Renal cortex interstitium (tissue), 11 donors: Measurements from ENCODE around the gene DPYD. TPM values are rescaled to one million over a fixed set of nuclear protein-coding genes. Genes with fewer than 3 reads are reported as not detected.

Experiments used
- DNase-seq, 11 donors: peaks; one replicate each; pipeline ENCODE4 v3.0.0-alpha.2; 2013; ENCODE audit warnings: low read depth in 9 of 11, low spot score in 4 of 11; ENCODE audit errors: extremely low read depth in 1 of 11
- polyA plus RNA-seq, 3 donors: library from polyadenylated mRNA; unstranded; fragments of 120-200 nt; gene quantifications; one replicate each; pipeline ENCODE4 v1.2.1, GENCODE V29; 2013; ENCODE audit not compliant: insufficient read length in 3 of 3

Gene DPYD
- polyA plus RNA-seq, 3 donors: 11.6 to 13.0 (median 13.0) TPM

DNA sequence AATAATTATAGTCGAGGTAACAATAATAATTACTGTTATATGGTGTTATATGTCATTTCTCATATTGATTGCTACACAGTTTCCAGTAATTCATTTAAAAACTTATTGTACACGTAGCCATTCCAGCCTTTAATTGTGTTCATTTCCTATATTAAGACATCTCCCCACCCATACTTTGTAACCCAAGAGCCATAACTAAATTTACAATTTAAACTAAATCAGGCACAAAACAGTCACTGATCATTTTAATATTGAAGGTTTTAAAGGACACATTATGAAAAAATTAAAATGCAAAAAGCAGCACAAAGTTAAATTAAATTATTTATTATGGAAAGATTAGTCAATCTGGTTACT is 487.0 kb downstream of the DPYD start:
- no peak for DNase-seq

DNA sequence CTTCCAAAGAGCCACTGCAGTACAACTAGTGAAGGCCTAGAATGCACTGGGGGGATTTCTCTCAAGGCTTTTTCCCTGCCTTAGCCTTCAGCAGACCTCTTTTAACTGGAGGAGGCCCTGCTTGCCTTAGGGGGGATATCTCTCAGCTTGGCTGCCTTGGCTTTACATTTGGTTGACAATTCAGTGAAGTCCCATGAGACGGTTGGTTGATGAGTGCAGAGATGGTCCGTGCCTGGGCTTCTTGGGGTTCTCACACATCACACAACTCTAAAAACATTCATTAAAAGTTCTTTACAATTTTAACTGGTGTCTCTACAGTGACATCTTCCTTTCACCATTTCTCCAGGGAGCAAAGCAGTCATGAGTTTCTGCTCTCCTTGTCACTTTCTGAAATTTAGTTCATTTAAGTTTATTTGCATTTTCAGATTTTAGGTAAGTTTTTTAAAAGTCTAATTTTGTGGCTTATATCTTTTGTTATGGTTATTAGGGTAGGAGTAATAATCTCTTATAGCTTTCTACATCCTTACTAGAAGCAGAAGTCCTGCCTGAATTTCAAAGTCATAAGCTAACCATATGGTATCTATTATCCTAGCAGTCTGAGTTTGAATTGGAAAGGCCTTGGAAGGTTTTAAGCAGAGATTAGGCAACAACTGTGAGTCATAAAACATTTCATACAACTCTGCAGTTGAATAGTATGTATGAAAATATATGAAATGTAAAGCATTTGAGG is 487.6 kb downstream of the DPYD start:
- no peak for DNase-seq

DNA sequence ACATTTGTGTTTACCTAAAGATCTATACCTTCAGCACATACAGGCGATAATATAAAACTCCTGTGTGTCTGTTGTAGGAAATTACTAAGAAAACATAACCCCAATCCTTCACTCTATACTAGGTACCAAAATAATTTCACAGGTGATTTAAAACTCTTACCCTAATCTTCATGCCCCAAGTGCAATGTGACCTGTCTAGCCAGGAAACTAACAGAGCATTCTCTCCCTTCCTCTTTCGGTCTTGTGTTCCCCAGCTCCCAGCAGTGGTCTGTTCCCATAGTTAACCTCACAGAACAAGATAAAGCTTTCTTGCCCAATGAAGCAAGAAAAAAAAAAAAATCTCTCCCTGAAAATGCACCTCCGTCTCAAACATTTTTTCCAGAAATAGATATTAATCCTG is 493.5 kb downstream of the DPYD start:
- DNase-seq: no peak

DNA sequence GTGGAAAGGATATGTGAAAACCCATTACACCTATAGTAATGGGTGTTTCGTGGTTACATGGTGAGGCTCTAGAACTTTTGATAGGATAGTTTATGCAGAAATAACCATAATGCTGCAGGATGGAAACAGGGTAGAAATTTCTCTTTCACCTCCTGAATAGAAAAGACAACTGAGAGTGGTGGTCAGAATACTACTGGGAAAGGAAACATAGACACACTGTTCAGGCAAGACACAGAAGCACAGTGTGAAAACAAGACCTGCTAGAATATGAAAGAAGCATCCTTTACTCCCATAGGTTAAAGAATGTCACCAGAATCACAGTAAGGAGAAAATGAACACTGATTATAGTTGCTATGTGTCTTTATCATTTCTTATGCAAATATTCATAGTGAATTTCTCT is 496.6 kb downstream of the DPYD start:
- DNase-seq: no peak

DNA sequence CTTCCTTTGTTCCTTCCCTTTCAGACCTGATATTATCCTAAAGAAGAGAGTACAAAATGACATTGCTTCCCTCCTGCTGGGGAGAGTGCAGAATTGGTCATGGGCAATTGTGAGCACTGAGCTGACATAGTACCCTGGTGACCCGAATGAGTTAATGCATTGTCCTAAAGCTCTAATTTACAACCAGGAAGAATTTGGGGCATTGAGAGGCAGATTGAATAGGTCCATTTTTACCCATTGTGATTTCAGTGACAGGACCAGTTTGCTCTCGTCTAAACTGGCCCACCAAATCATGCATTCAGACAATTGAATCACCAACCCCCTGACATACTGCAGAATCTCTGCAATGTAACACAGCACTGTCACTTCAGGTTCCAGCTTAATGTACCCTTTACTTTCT is 497.4 kb downstream of the DPYD start:
- DNase-seq: no peak

DNA sequence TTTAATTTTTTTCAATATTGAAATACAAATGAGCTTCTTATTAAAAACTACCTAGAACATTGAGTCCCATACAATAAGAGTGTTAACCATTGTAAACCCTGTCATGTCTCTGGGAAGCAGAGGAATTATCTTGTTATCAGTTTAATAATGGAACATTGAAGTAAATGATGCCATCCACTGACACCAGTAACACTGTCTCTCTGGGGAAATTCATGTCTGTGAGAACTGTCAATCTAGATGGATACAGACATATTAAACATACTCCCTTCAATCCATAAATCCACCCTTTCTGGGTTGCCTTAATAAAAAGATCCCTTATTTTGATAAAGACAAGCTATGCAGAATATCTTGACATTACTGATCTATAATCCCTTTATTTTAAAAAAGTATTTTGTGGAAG is 503.2 kb downstream of the DPYD start:
- DNase-seq: no peak

DNA sequence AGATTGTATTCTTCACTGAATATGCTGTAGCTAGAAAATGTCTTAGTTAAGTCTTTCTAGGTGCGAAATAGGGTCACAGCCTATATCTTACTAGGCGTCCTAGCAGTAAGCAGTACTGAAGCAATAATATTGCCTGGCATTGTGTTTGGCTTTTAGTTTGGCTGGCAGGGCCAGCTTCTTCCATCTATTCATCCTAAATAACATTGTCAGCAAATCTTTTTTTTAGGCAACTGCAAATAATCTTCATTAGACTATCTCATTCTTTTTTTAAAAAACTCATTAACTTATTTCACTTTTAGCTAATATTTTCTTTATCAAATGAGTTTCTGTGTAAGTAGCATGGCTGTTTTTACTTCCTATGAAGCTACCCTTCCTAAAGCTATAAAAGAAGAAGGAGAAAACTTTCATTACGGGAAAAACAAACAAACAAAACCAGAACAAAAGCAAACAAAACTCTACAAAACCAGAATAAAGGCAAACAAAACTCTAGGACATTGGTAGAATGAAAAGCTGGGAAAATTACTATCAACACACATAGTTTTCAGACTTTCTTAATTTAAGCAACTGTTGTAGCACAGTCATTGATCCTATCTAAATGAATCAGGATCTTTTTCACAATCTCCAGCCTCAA is 506.0 kb downstream of the DPYD start:
- DNase-seq: no peak

DNA sequence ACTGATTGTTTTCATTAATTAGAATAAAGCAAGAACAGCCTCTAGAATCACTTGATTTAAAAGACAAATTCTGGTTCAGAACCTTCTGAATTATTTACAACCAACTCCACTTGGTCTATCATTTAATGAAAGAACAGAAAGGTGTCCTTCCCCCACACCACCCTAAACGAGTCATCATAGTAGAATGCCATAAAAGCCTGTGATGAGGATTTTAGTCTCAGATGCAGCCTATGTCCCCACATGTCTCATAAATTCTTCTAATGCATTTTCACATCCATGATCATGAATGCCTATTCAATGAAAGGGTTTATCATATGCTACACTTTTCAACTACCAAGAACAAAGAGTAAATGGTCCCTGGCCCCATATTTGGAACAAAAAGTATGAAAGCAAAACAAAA is 508.1 kb downstream of the DPYD start:
- DNase-seq: no peak

DNA sequence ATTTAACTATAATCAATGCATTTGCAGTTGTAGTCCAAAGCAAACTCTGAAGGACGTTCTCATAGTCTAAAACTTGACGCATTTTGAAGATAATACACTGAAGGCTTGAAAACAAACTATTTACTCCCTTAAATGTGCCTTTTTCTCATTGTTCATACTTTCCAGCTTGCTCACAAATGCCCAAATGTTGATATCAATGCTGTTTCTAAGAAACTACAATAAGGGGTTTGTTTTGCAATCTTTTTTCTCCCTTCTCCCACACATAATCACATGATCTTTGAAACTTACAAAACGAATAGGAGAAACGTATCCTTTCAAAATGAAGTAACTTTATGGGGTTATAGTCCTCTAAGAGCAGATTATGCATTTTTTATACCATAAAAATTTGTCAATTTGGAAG is 508.7 kb downstream of the DPYD start:
- no peak for DNase-seq

DNA sequence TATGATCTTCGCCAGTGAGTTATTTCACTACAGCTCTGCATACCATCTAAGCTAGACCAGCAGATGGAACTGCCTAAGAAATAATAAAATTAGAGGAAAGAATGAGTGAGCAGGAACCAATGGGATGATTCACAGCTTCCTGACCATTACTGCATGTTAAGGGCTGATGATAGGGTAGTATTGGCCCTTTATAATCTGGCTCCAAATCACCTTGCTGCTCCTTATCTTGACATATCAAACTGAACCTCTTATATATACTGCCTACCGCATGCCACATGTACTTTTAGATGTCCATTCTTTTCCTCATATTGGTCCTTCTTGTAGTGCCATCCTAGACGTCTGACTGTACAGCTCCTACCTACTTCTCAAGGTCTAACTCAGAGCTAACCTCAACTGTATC is 524.4 kb downstream of the DPYD start:
- DNase-seq: no peak

DNA sequence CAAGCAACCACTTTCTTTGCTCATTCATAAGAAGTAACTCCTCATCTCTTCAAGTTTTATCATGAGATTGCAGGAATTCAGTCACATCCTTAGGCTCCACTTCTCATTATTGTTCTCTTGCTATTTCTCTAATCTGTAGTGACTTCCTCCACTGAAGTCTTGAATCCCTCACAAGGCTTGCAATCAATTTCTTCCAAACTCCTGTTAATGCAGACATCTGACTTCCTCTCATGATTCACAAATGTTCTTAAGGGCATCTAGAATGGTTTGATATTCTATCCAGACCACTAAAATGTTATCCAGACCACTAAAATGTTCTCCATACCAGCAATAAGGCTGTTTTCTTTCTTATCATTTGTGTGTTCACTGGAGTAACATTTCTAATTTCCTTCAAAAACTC is 528.1 kb downstream of the DPYD start:
- DNase-seq: no peak

DNA sequence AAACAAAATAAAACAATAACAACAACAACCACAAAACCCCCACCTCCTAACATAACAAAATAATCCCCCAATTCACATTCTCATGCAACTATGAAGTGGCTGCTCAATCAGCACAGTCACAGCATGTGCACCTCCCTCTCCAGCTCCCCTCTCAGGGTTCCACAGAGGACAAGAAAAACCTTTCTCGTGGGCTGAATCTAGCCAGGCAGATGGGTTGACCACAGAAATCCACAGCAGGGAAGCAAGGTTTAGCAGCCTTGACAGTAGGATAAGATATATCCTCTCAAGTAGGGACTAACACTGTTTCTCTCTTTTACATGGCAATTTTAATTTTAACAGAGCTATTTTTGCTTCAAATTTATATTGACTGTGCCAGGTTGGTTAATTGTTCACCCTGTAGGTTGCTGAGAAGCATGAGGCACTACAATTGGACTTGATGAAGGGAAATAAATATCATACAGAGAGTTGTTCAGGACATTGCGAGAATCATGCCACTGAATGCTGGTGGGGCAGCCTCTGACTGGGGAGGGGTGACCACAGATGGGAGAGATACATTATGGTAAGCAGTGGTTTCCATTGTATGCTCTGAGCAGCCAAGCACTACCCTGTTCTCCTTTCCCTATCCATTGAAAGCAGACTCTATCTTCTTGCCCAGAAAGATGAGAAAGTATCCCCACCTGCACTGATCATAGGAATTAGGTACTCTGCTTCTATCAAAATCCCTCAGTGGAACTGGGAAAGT is 535.1 kb downstream of the DPYD start:
- DNase-seq: no peak

DNA sequence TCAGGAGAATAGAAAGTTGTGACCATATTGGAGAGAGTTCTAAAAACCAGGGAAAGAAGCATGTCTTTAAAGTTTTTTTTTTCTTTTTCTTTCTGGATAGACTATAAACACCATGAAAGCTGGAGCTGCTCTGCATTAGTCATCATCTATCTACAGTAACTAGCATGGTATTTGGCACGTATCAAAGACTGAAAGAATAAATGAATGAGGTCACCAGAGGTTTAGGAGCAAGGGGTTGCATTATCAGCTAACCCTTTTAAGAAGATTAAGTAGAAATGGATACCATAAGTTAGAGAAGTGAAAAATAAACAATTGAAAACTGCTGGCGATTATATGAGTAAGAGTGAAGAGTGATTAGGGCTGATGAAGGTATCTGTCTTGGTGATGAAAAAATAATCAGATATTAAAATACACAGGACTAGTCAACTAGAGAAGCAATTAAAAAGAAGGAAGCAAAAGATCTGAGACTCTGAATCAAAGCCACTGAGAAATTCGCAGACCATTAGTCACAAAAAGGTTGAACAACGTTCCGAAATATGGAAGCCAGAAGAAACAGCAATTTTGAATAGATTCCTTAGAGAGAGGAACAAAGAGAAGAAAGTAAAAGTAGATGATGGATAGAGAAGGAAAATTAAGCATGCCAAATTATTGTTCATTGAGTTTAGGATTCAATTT is 536.4 kb downstream of the DPYD start:
- DNase-seq: no peak

DNA sequence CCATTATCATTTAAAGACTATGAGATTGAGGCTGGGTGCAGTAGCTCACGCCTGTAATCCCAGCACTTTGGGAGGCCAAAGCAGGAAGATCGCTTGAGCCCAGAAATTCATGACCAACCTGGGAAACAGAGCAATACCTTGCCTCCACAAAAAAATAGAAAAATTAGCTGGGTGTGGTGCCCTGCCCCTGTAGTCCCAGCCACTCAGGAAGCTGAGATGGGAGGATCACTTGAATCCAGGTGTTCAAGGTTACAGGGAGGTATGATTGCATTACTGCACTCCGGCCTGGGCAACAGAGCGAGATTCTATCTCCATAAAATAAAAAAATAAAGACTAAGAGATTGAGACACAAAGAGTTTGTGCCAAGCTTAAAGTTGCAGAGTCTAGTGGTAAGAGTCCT is 537.0 kb downstream of the DPYD start:
- DNase-seq: no peak

DNA sequence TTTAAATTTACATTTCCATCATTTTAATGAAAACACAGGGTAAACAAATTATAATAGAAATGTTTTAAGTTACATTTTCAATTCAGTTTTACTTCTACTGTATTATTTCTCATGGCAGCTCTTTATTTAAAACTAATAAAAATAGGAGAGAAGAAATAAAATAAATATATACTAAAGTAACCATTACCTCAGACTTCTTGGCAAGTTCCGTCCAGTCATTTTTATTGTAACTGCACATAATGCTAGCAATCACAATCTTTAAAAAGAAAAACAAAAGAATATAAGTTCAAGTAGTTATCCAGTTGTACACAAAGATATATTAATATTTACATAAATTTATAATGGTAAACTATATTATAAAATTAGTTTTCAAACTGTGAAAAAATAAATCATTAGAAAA is 538.6 kb downstream of the DPYD start:
- DNase-seq: no peak

DNA sequence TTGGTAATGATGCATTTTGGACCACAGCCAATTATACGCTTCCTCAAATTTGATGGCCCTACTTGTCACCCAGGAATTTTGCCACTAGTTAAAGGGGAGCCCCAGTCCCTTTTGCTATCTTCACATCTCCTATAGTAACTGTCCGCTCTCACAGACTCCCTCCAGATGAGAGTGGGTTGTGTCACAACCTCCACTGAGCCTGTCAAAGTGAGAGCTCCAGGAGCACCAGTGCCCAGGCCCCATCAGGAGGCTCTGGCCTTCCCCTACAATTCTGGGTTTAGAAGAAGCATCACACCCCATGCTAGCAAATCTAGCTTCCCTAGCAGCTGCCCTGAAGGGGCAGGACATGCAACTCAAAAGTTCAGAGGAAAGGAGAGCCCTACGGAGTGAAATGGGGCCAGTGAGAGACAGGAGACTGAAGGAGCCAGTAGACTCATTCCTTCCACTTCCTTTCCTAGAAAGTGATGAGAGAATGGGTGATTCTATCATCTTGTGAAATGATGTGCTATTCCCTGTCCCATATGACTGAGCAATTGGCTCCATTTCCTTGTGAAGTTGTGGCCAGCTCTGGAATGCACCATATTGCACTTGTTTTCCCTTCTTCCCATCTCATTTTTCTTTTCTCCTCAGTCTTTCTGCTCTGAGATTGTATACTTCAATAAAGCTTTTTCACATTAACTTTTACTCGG is 541.3 kb downstream of the DPYD start:
- no peak for DNase-seq

DNA sequence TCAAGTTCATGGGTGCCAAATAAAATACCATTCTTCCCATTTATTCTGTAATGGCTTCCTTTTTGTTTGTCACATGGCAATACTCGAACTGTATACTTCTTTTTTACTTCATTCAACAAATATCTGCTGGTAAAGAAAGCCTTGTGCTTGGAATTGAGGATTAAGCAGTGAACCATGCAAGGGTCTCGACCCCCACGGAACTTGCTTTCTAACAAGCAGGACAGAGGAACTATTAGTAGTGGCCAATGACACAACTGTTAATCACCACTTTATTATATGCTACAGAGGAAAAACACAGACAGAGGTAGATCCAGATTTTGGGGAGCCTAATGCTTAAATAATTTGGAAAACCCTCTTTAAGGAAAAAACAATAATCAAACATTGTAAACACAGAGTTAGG is 542.2 kb downstream of the DPYD start:
- no peak for DNase-seq

DNA sequence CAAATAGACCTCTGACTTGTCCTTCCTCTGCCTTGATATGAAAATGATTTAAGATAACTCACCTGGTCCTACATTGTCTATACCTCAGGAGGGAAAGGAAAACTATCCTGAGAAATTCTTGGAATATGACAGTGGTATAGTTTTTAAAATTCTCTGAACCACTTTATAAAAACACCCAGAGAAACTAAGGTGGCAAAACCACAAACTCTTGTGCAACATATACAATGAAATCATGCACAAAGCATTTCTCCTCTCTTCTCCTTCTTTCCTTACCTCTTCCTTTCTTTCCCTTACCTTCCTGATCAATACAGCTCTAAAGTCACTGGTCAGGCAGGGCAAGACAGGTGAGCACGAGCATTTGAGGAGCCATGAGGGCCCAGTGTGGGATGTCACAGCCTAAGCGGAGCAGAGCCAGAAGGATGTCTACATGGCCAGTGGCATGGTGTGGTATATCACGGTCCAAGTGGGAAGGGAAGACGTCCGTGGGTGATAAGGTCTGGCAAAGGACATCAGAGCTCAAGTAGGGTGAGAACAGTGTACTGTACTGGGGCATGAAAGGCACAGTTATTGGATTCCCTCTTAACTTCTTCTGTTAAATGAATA is 543.3 kb downstream of the DPYD start:
- DNase-seq: no peak

DNA sequence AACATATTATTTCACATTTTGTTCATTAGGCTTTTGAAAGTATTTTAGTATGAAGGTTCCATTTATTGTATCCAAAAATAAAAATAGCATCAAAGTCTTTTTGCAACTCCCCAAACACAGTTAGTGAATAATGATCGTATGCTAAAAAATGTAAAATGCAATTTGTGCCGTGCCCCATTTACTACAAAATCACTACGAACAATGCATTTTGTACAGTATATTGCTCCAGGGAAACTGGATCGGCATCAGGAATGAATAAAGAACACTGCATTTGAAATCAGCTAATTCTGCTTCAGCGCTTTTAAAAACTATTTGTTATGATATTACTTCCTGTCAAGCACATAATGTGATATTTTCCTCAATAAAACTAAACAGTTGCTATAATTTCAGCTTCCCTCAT is 547.8 kb downstream of the DPYD start:
- no peak for DNase-seq
